ENCODE measurements around the gene ADIG. TPM values are rescaled to one million over a fixed set of nuclear protein-coding genes. Genes with fewer than 3 reads are reported as not detected.

The ADIG gene
- total and polyA plus RNA-seq, 2 of the 13 experiments (the other 11 are each of a cell fraction or from before 2014, with no cell fraction given) = 0.15 TPM; not detected in 1

DNA sequence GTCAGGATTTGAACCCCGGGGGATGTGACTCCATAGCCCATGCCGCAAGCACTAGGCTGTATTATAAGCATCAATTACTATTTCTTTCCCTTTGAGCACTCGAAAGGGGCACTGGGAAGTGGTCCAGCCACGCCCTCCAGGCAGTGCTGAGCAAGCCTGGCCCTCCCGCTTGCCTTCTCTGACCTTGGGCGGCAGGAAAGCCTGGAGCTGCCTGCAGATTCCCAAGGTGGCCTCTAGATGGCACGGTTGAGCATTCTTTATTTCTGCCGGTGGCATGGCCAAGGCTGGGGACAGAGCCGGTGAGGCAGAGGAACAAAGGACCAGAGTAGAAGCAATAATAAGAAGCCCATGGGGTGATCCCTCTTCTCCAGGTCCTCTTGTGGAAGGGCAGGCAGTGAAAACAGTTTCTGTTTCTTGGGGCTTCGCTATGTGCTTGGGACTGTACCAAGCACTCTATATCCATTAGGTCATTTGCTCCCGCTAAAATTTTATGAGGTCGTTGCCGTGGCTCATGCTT, 52.6 kb downstream of the ADIG start (continued):
- TF ChIP-seq, protein P1, sequence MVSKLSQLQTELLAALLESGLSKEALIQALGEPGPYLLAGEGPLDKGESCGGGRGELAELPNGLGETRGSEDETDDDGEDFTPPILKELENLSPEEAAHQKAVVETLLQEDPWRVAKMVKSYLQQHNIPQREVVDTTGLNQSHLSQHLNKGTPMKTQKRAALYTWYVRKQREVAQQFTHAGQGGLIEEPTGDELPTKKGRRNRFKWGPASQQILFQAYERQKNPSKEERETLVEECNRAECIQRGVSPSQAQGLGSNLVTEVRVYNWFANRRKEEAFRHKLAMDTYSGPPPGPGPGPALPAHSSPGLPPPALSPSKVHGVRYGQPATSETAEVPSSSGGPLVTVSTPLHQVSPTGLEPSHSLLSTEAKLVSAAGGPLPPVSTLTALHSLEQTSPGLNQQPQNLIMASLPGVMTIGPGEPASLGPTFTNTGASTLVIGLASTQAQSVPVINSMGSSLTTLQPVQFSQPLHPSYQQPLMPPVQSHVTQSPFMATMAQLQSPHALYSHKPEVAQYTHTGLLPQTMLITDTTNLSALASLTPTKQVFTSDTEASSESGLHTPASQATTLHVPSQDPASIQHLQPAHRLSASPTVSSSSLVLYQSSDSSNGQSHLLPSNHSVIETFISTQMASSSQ (IDR thresholded peaks at IDR 0.05; ENCODE audit: low read depth) = no peak
- TF ChIP-seq, protein P1 (CRISPR knock-in tag; IDR thresholded peaks at IDR 0.05; ENCODE audit: borderline replicate concordance) = no peak
- TF ChIP-seq STAT5B (CRISPR knock-in tag; IDR thresholded peaks at IDR 0.05) (no peak), ZNF768 (CRISPR knock-in tag; IDR thresholded peaks at IDR 0.05) (peak; percentile 100), ZNF772 (CRISPR knock-in tag; IDR thresholded peaks at IDR 0.05) (0 out of 2 replicates have a peak, but pooled peaks have one; percentile 27), ZNF350 (CRISPR knock-in tag; IDR thresholded peaks at IDR 0.05; ENCODE audit: borderline replicate concordance, low read depth) (peak; percentile 16; the same call in 1 of the 2 replicates), ARNTL (CRISPR knock-in tag; IDR thresholded peaks at IDR 0.05) (no peak), AKAP8 (CRISPR knock-in tag; IDR thresholded peaks at IDR 0.05) (no peak), SMC3 (IDR thresholded peaks at IDR 0.05; ENCODE audit: low read length) (peak; percentile 67), FLYWCH1 (CRISPR knock-in tag; IDR thresholded peaks at IDR 0.05) (no peak), ZC3H4 (CRISPR knock-in tag; IDR thresholded peaks at IDR 0.05; ENCODE audit: borderline replicate concordance) (no peak; the same call in 1 of the 2 replicates), ELF4 (CRISPR knock-in tag; IDR thresholded peaks at IDR 0.05; ENCODE audit: borderline replicate concordance) (no peak), RXRA (CRISPR knock-in tag; IDR thresholded peaks at IDR 0.05) (peak; percentile 43), AHR (CRISPR knock-in tag; IDR thresholded peaks at IDR 0.05) (peak; percentile 69; the same call in 1 of the 2 replicates), ARID2 (CRISPR knock-in tag; IDR thresholded peaks at IDR 0.05; ENCODE audit: borderline replicate concordance) (no peak), ZNF143 (CRISPR knock-in tag; IDR thresholded peaks at IDR 0.05) (0 out of 2 replicates have a peak, but pooled peaks have one; percentile 21), ERF (CRISPR knock-in tag; IDR thresholded peaks at IDR 0.05) (no peak), PCBP1 (IDR thresholded peaks at IDR 0.05; ENCODE audit: borderline replicate concordance, low read depth, low read length) (0 out of 2 replicates have a peak, but pooled peaks have one; percentile 58)
- TF ChIP-seq, protein P2, sequence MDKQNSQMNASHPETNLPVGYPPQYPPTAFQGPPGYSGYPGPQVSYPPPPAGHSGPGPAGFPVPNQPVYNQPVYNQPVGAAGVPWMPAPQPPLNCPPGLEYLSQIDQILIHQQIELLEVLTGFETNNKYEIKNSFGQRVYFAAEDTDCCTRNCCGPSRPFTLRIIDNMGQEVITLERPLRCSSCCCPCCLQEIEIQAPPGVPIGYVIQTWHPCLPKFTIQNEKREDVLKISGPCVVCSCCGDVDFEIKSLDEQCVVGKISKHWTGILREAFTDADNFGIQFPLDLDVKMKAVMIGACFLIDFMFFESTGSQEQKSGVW (CRISPR knock-in tag; IDR thresholded peaks at IDR 0.05; ENCODE audit: borderline replicate concordance) = no peak
- TF ChIP-seq, protein P3, sequence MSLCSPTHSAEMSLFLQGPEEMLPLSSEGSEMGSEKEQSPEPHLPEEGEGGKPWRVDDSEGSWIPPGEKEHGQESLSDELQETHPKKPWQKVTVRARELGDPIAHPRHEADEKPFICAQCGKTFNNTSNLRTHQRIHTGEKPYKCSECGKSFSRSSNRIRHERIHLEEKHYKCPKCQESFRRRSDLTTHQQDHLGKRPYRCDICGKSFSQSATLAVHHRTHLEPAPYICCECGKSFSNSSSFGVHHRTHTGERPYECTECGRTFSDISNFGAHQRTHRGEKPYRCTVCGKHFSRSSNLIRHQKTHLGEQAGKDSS (CRISPR knock-in tag; IDR thresholded peaks at IDR 0.05; ENCODE audit: borderline replicate concordance, low read depth) = no peak
- TF ChIP-seq, protein P4, sequence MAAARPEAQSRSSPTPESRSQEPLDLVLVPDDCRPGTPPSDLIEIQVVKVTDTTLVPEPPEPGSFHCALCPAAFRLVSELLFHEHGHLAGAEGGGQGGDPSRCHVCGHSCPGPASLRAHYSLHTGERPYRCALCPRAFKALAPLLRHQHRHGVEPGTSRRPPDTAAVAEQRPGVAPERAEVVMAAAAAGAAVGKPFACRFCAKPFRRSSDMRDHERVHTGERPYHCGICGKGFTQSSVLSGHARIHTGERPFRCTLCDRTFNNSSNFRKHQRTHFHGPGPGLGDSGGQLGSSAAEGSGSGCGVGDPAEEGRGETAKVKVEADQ (CRISPR knock-in tag; IDR thresholded peaks at IDR 0.05; ENCODE audit: borderline replicate concordance) = no peak
- TF ChIP-seq, protein P5, sequence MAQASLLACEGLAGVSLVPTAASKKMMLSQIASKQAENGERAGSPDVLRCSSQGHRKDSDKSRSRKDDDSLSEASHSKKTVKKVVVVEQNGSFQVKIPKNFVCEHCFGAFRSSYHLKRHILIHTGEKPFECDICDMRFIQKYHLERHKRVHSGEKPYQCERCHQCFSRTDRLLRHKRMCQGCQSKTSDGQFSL (CRISPR knock-in tag; IDR thresholded peaks at IDR 0.05) = no peak
- TF ChIP-seq, protein P6, sequence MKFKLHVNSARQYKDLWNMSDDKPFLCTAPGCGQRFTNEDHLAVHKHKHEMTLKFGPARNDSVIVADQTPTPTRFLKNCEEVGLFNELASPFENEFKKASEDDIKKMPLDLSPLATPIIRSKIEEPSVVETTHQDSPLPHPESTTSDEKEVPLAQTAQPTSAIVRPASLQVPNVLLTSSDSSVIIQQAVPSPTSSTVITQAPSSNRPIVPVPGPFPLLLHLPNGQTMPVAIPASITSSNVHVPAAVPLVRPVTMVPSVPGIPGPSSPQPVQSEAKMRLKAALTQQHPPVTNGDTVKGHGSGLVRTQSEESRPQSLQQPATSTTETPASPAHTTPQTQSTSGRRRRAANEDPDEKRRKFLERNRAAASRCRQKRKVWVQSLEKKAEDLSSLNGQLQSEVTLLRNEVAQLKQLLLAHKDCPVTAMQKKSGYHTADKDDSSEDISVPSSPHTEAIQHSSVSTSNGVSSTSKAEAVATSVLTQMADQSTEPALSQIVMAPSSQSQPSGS (CRISPR knock-in tag; IDR thresholded peaks at IDR 0.05) = no peak

Data from HepG2 (cell line).